HEK293 (cell line): ENCODE results near the gene PASK.

Experiments
- CTCF ChIA-PET: fragments of 350-600 bp; formaldehyde crosslinking; extraction: SDS; loops from one replicate; lab custom pipeline; 2021; ENCODE audit warnings: antibody characterized with exemption; lab: Yijun Ruan, JAX
- POLR2A ChIA-PET: fragments of 300-600 bp; formaldehyde crosslinking; extraction: SDS; loops from one replicate; lab custom pipeline; 2020; ENCODE audit warnings: antibody characterized with exemption, inconsistent platforms; lab: Yijun Ruan, JAX
- H3K27ac ChIP-seq: fragments of 200-500 bp; sonication (Bioruptor generic); 2 replicates; pipeline ENCODE4 v1.5.1; 2014; ENCODE audit warnings: low read depth, low read length, control low read depth, inconsistent platforms; ENCODE audit errors: extremely low read depth
- H3K36me3 ChIP-seq, 2 experiments: fragments of 200-500 bp in 1 of 2; sonication (Bioruptor generic) in 1 of 2; 1 replicate in 1 of 2; 2 replicates in 1 of 2; pipeline ENCODE4 v1.5.1; 2014 to 2017; ENCODE audit warnings: inconsistent platforms in 2 of 2, low read length in 2 of 2; ENCODE audit not compliant: control insufficient read depth in 2 of 2, insufficient read depth in 1 of 2
- H3K4me1 ChIP-seq: fragments of 200-500 bp; sonication (Bioruptor generic); 2 replicates; pipeline ENCODE4 v1.5.1; 2014; ENCODE audit warnings: mild to moderate bottlenecking, low read length, inconsistent platforms; ENCODE audit not compliant: control insufficient read depth, insufficient read depth
- H3K4me3 ChIP-seq: 2 replicates; pipeline ENCODE4 v1.5.1; 2011; ENCODE audit warnings: low read depth, mild to moderate bottlenecking, control low read depth, low read length, moderate library complexity
- H3K9me3 ChIP-seq: fragments of 200-500 bp; sonication (Bioruptor generic); 2 replicates; pipeline ENCODE4 v1.5.1; 2014; ENCODE audit warnings: low read depth, low read length, inconsistent platforms; ENCODE audit not compliant: control insufficient read depth, insufficient read depth
- FEZF1 ChIP-seq: fragments of 450-650 bp; formaldehyde crosslinking; IDR thresholded peaks from 2 replicates; pipeline ENCODE4 v1.5.1; 2016; ENCODE audit warnings: missing biosample characterization, missing genetic modification characterization
- GLIS1 ChIP-seq: fragments of 450-650 bp; formaldehyde crosslinking; IDR thresholded peaks from 2 replicates; pipeline ENCODE4 v1.5.1; 2016; ENCODE audit warnings: missing biosample characterization, missing genetic modification characterization
- GLIS2 ChIP-seq: fragments of 450-650 bp; formaldehyde crosslinking; IDR thresholded peaks from 2 replicates; pipeline ENCODE4 v1.5.1; 2016; ENCODE audit warnings: missing biosample characterization, missing genetic modification characterization
- MZF1 ChIP-seq: fragments of 450-650 bp; formaldehyde crosslinking; IDR thresholded peaks from 2 replicates; pipeline ENCODE4 v1.5.1; 2017; ENCODE audit warnings: missing biosample characterization, missing genetic modification characterization, borderline replicate concordance
- YY2 ChIP-seq: fragments of 450-650 bp; formaldehyde crosslinking; IDR thresholded peaks from 2 replicates; pipeline ENCODE4 v1.5.1; 2016; ENCODE audit warnings: missing biosample characterization, missing genetic modification characterization
- ZBTB48 ChIP-seq: fragments of 450-650 bp; formaldehyde crosslinking; IDR thresholded peaks from 2 replicates; pipeline ENCODE4 v1.5.1; 2016; ENCODE audit warnings: missing biosample characterization, missing genetic modification characterization
- ZNF121 ChIP-seq: fragments of 450-650 bp; formaldehyde crosslinking; IDR thresholded peaks from 2 replicates; pipeline ENCODE4 v1.5.1; 2016; ENCODE audit warnings: missing biosample characterization, missing genetic modification characterization
- ZNF18 ChIP-seq: fragments of 450-650 bp; formaldehyde crosslinking; IDR thresholded peaks from 2 replicates; pipeline ENCODE4 v1.5.1; 2016; ENCODE audit warnings: missing biosample characterization, missing genetic modification characterization
- ZNF221 ChIP-seq: fragments of 450-650 bp; formaldehyde crosslinking; IDR thresholded peaks from 2 replicates; pipeline ENCODE4 v1.5.1; 2017; ENCODE audit warnings: missing biosample characterization, missing genetic modification characterization, borderline replicate concordance
- ZNF292 ChIP-seq: fragments of 450-650 bp; formaldehyde crosslinking; IDR thresholded peaks from 2 replicates; pipeline ENCODE4 v1.5.1; 2016; ENCODE audit warnings: low read depth, missing biosample characterization, missing genetic modification characterization, borderline replicate concordance
- ZNF488 ChIP-seq: fragments of 450-650 bp; formaldehyde crosslinking; IDR thresholded peaks from 2 replicates; pipeline ENCODE4 v1.5.1; 2016; ENCODE audit warnings: missing biosample characterization, missing genetic modification characterization
- ZNF501 ChIP-seq: fragments of 450-650 bp; formaldehyde crosslinking; IDR thresholded peaks from 2 replicates; pipeline ENCODE4 v1.5.1; 2016; ENCODE audit warnings: missing biosample characterization, missing genetic modification characterization
- ZNF521 ChIP-seq: fragments of 450-650 bp; formaldehyde crosslinking; IDR thresholded peaks from 2 replicates; pipeline ENCODE4 v1.5.1; 2017; ENCODE audit warnings: missing biosample characterization, mild to moderate bottlenecking, missing genetic modification characterization
- ZNF600 ChIP-seq: fragments of 450-650 bp; formaldehyde crosslinking; IDR thresholded peaks from 2 replicates; pipeline ENCODE4 v1.5.1; 2016; ENCODE audit warnings: missing biosample characterization, missing genetic modification characterization
- ZNF654 ChIP-seq: fragments of 450-650 bp; formaldehyde crosslinking; IDR thresholded peaks from 2 replicates; pipeline ENCODE4 v1.5.1; 2016; ENCODE audit warnings: low read depth, missing biosample characterization, missing genetic modification characterization
- ZNF658 ChIP-seq: fragments of 450-650 bp; formaldehyde crosslinking; IDR thresholded peaks from 2 replicates; pipeline ENCODE4; 2016; ENCODE audit warnings: missing biosample characterization, missing genetic modification characterization
- ZNF76 ChIP-seq: fragments of 450-650 bp; formaldehyde crosslinking; IDR thresholded peaks from 2 replicates; pipeline ENCODE4; 2016; ENCODE audit warnings: low read depth, missing biosample characterization, missing genetic modification characterization, borderline replicate concordance
- ZNF843 ChIP-seq: fragments of 450-650 bp; formaldehyde crosslinking; IDR thresholded peaks from 2 replicates; pipeline ENCODE4 v1.5.1; 2016; ENCODE audit warnings: missing biosample characterization, missing genetic modification characterization

Gene PASK

GRCh38 chr2:241155936-241156335, 6.7 kb upstream of the PASK start:
- CTCF ChIA-PET = interaction anchor here (0.6 kb wide), 1 partner anchor 134 kb away, joined by 3 read pairs; no protein-coding TSS in a partner anchor
- POLR2A ChIA-PET = no interaction called here
- Histone ChIP-seq H3K27ac (no peak overlapping the region), H3K4me3 (no peak overlapping the region), H3K9me3 (no peaks in the 10 kb centered on the region), H3K4me1 (no peaks in the 10 kb centered on the region), H3K36me3 (peaks cover 4 to 69% of the 10 kb centered on the region in 2 experiments; a peak in 2 of 3 replicates)
- TF ChIP-seq ZNF654 (tag by site-specific recombination) = no peak
- TF ChIP-seq GLIS1 (tag by site-specific recombination) = peak; percentile 81

- Histone ChIP-seq H3K4me3 (no peak overlapping the region), H3K4me1 (no peaks in the 10 kb centered on the region), H3K27ac (no peak overlapping the region), H3K9me3 (no peaks in the 10 kb centered on the region), H3K36me3 (peaks cover 0 to 61% of the 10 kb centered on the region in 2 experiments; a peak in 1 of 3 replicates)
- CTCF ChIA-PET = no interaction called here
- POLR2A ChIA-PET = interaction anchor here (0.6 kb wide), 1 partner anchor 493 kb away, joined by 3 read pairs; no protein-coding TSS in a partner anchor
- TF ChIP-seq ZNF521 (tag by site-specific recombination) = no peak
- no peak for TF ChIP-seq ZNF121 (tag by site-specific recombination)
- peak; percentile 21; the same call in 1 of the 2 replicates for TF ChIP-seq ZNF600 (tag by site-specific recombination)
- TF ChIP-seq GLIS2 = no peak
- TF ChIP-seq ZBTB48 (tag by site-specific recombination) = no peak
- no peak for TF ChIP-seq ZNF221 (tag by site-specific recombination)
These were observed 5.6 kb upstream of the PASK start for GRCh38 chr2:241154915-241155314.

- H3K27ac ChIP-seq = no peak overlapping the region
- H3K4me3 ChIP-seq = no peak overlapping the region
- H3K36me3 ChIP-seq = peaks cover 0 to 48% of the 10 kb centered on the region in 2 experiments; a peak in 1 of 3 replicates
- no peaks in the 10 kb centered on the region for H3K9me3 ChIP-seq
- ChIA-PET CTCF (no interaction called here), POLR2A (no interaction called here)
- TF ChIP-seq ZNF488 (tag by site-specific recombination) (no peak), MZF1 (tag by site-specific recombination) (no peak), YY2 (tag by site-specific recombination) (no peak), ZNF843 (tag by site-specific recombination) (no peak), ZNF292 (no peak), ZNF76 (tag by site-specific recombination) (no peak), ZNF18 (tag by site-specific recombination) (no peak), ZNF658 (no peak), ZNF501 (tag by site-specific recombination) (no peak), FEZF1 (tag by site-specific recombination) (no peak), ZNF654 (tag by site-specific recombination) (no peak)
- no peaks in the 10 kb centered on the region for H3K4me1 ChIP-seq
These were observed 4.3 kb upstream of the PASK start for GRCh38 chr2:241153616-241154015.
